HEK293 (cell line): ENCODE results near the gene RBM22.

Experiments used
- CTCF ChIP-seq: fragments of 450-650 bp; formaldehyde crosslinking; IDR thresholded peaks from 2 replicates; pipeline ENCODE4 v1.5.1; 2016; ENCODE audit warnings: missing biosample characterization, missing genetic modification characterization
- OVOL3 ChIP-seq: fragments of 450-650 bp; formaldehyde crosslinking; IDR thresholded peaks from 2 replicates; pipeline ENCODE4 v1.5.1; 2016; ENCODE audit warnings: missing biosample characterization, missing genetic modification characterization
- PRDM10 ChIP-seq: fragments of 450-650 bp; formaldehyde crosslinking; IDR thresholded peaks from 2 replicates; pipeline ENCODE4 v1.5.1; 2016; ENCODE audit warnings: missing biosample characterization, missing genetic modification characterization
- SP7 ChIP-seq: fragments of 450-650 bp; formaldehyde crosslinking; IDR thresholded peaks from 2 replicates; pipeline ENCODE4 v1.5.1; 2016; ENCODE audit warnings: missing biosample characterization, missing genetic modification characterization
- ZBTB21 ChIP-seq: fragments of 450-650 bp; formaldehyde crosslinking; IDR thresholded peaks from 2 replicates; pipeline ENCODE4 v1.5.1; 2017; ENCODE audit warnings: missing biosample characterization, missing genetic modification characterization
- ZNF133 ChIP-seq: fragments of 450-650 bp; formaldehyde crosslinking; IDR thresholded peaks from 2 replicates; pipeline ENCODE4 v1.5.1; 2016; ENCODE audit warnings: missing biosample characterization, missing genetic modification characterization
- ZNF174 ChIP-seq: fragments of 450-650 bp; formaldehyde crosslinking; IDR thresholded peaks from 2 replicates; pipeline ENCODE4 v1.5.0; 2017; ENCODE audit warnings: missing biosample characterization, mild to moderate bottlenecking, missing genetic modification characterization
- ZNF274 ChIP-seq, 2 experiments: fragments of 200-500 bp in 1 of 2; fragments of 450-650 bp in 1 of 2; sonication (Bioruptor generic) in 1 of 2; formaldehyde crosslinking in 1 of 2; IDR thresholded peaks; 2 replicates each; pipeline versions ENCODE4 v1.5.1 to v1.6.1; 2014 to 2016; ENCODE audit warnings: borderline replicate concordance in 1 of 2, inconsistent platforms in 1 of 2, low read length in 1 of 2, missing biosample characterization in 1 of 2, missing genetic modification characterization in 1 of 2
- ZNF677 ChIP-seq: fragments of 450-650 bp; IDR thresholded peaks from 2 replicates; pipeline ENCODE4 v1.5.0; 2018; ENCODE audit warnings: missing biosample characterization, mild to moderate bottlenecking, missing genetic modification characterization, moderate library complexity
- ZNF776 ChIP-seq: fragments of 450-650 bp; formaldehyde crosslinking; IDR thresholded peaks from 2 replicates; pipeline ENCODE4 v1.5.0; 2017; ENCODE audit warnings: missing biosample characterization, missing genetic modification characterization, borderline replicate concordance
- ZNF777 ChIP-seq: fragments of 450-650 bp; formaldehyde crosslinking; IDR thresholded peaks from 2 replicates; pipeline ENCODE4 v1.5.1; 2017; ENCODE audit warnings: missing biosample characterization, missing genetic modification characterization, borderline replicate concordance
- ZSCAN18 ChIP-seq: fragments of 450-650 bp; formaldehyde crosslinking; IDR thresholded peaks from 2 replicates; pipeline ENCODE4 v1.5.1; 2016; ENCODE audit warnings: missing biosample characterization, missing genetic modification characterization
- TF ChIP-seq, protein P1 (sequence below): fragments of 450-650 bp; formaldehyde crosslinking; IDR thresholded peaks from 2 replicates; pipeline ENCODE4 v1.5.1; 2016; ENCODE audit warnings: missing biosample characterization, missing genetic modification characterization, low read depth

DNA sequence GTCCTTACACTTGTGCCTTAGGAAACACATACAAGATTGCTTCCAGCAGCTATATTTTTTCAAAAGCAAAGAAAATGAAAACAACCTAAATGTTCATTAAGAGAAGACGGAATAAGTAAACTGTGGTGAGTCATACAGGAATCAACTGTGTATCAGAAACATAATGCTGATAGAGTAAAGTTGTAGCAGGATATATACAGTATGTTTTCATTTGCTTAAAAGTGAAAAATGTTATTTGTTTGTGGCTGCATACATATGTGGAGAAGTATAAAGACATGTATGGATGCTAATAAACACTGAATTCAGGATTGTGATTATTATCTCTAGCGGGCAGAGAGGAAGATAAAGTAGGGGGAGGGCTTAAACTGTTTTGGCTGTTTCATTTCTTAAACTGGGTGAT, 49.6 kb upstream of the RBM22 start:
- TF ChIP-seq CTCF (tag by site-specific recombination) (no peak), ZNF174 (tag by site-specific recombination) (no peak), ZSCAN18 (tag by site-specific recombination) (no peak), ZNF776 (tag by site-specific recombination) (no peak), OVOL3 (tag by site-specific recombination) (no peak), ZBTB21 (tag by site-specific recombination) (no peak), ZNF133 (tag by site-specific recombination) (no peak), SP7 (tag by site-specific recombination) (no peak), ZNF677 (tag by site-specific recombination) (no peak), PRDM10 (no peak), ZNF777 (no peak), ZNF274 (IDR thresholded peaks at IDR 0.05; ENCODE audit: low read length) (no peak), ZNF274 (tag by site-specific recombination; IDR thresholded peaks at IDR 0.05; ENCODE audit: borderline replicate concordance) (no peak)
- TF ChIP-seq, protein P1, sequence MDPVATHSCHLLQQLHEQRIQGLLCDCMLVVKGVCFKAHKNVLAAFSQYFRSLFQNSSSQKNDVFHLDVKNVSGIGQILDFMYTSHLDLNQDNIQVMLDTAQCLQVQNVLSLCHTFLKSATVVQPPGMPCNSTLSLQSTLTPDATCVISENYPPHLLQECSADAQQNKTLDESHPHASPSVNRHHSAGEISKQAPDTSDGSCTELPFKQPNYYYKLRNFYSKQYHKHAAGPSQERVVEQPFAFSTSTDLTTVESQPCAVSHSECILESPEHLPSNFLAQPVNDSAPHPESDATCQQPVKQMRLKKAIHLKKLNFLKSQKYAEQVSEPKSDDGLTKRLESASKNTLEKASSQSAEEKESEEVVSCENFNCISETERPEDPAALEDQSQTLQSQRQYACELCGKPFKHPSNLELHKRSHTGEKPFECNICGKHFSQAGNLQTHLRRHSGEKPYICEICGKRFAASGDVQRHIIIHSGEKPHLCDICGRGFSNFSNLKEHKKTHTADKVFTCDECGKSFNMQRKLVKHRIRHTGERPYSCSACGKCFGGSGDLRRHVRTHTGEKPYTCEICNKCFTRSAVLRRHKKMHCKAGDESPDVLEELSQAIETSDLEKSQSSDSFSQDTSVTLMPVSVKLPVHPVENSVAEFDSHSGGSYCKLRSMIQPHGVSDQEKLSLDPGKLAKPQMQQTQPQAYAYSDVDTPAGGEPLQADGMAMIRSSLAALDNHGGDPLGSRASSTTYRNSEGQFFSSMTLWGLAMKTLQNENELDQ: no peak
